Tibial nerve (tissue), 3 donors: ENCODE results near the gene OXLD1.

Experiments used
- CTCF ChIP-seq, 5 experiments: fragments of 200-600 bp in 3 of 5; fragments of 450-650 bp in 2 of 5; sonication (generic) in 3 of 5; IDR thresholded peaks; one replicate each; pipeline ENCODE4 v1.5.1; 2016 to 2019; ENCODE audit warnings: antibody characterized with exemption in 5 of 5, mild to moderate bottlenecking in 3 of 5, moderate library complexity in 2 of 5
- POLR2A ChIP-seq, 2 donors: fragments of 450-650 bp; IDR thresholded peaks; one replicate each; pipeline ENCODE4 v1.6.1; 2017; ENCODE audit warnings: antibody characterized with exemption in 2 of 2, mild to moderate bottlenecking in 2 of 2, moderate library complexity in 2 of 2

- TF ChIP-seq POLR2A (IDR thresholded peaks at IDR 0.05) (no peak), CTCF (IDR thresholded peaks at IDR 0.05) (no peak)
Measured at GRCh38 chr17:81648707-81649085, 17.7 kb downstream of the OXLD1 start.
